HepG2 (cell line): ENCODE data around the gene CISH. TPM values are rescaled to one million over a fixed set of nuclear protein-coding genes. Genes with fewer than 3 reads are reported as not detected.

ENCODE experiments used
- EED ChIP-seq: sonication (generic); formaldehyde crosslinking; IDR thresholded peaks from 2 replicates; pipeline ENCODE4 v1.5.0; 2020; ENCODE audit warnings: mild to moderate bottlenecking, missing genetic modification reagents
- FLYWCH1 ChIP-seq: sonication (generic); formaldehyde crosslinking; IDR thresholded peaks from 2 replicates; pipeline ENCODE4 v1.8.1; 2023; ENCODE audit warnings: mild to moderate bottlenecking, missing genetic modification reagents
- GABPB1 ChIP-seq: IDR thresholded peaks from 2 replicates; pipeline ENCODE4 v1.6.1; 2016; ENCODE audit warnings: mild to moderate bottlenecking, missing genetic modification reagents, moderate library complexity, missing compliant biosample characterization
- HMG20B ChIP-seq: conservative IDR thresholded peaks from 2 replicates; pipeline ENCODE4 v1.6.1; 2016; ENCODE audit warnings: missing genetic modification reagents, missing compliant biosample characterization
- IKZF1 ChIP-seq: fragments of 450-650 bp; IDR thresholded peaks from 2 replicates; pipeline ENCODE4 v1.7.1; 2016
- JUNB ChIP-seq: sonication (generic); formaldehyde crosslinking; IDR thresholded peaks from 2 replicates; pipeline ENCODE4 v1.8.0; 2022; ENCODE audit warnings: missing genetic modification reagents, mild to moderate bottlenecking, borderline replicate concordance
- MEIS2 ChIP-seq: sonication (generic); formaldehyde crosslinking; IDR thresholded peaks from 2 replicates; pipeline ENCODE4 v1.9.0; 2021; ENCODE audit warnings: mild to moderate bottlenecking, missing genetic modification reagents
- MLLT10 ChIP-seq: sonication (generic); formaldehyde crosslinking; IDR thresholded peaks from 2 replicates; pipeline ENCODE4 v1.4.0; 2020; ENCODE audit warnings: missing genetic modification reagents
- MLXIP ChIP-seq: sonication (generic); formaldehyde crosslinking; IDR thresholded peaks from 2 replicates; pipeline ENCODE4 v1.9.0; 2021; ENCODE audit warnings: missing genetic modification reagents, borderline replicate concordance
- NFATC3 ChIP-seq: sonication (generic); formaldehyde crosslinking; IDR thresholded peaks from 2 replicates; pipeline ENCODE4 v1.5.1; 2020; ENCODE audit warnings: mild to moderate bottlenecking, missing genetic modification reagents
- POLR2A ChIP-seq, 2 experiments: IDR thresholded peaks; 2 replicates each; pipeline ENCODE4 v1.6.1; 2011; ENCODE audit warnings: low read depth in 2 of 2, low read length in 2 of 2, mild to moderate bottlenecking in 1 of 2, moderate library complexity in 1 of 2; ENCODE audit not compliant: insufficient read depth in 1 of 2
- PPARG ChIP-seq: conservative IDR thresholded peaks from 2 replicates; pipeline ENCODE4 v1.6.1; 2016; ENCODE audit warnings: missing biosample characterization, missing genetic modification reagents
- RERE ChIP-seq: IDR thresholded peaks from 2 replicates; pipeline ENCODE4 v1.6.1; 2016; ENCODE audit warnings: low read depth, missing genetic modification reagents, missing compliant biosample characterization
- U2AF2 ChIP-seq: fragments of 200-400 bp; formaldehyde crosslinking; IDR thresholded peaks from 2 replicates; pipeline ENCODE4 v1.6.1; 2017; ENCODE audit warnings: low read depth, mild to moderate bottlenecking, low read length
- ZMYM3 ChIP-seq: sonication (generic); formaldehyde crosslinking; IDR thresholded peaks from 2 replicates; pipeline ENCODE4 v1.5.1; 2020; ENCODE audit warnings: mild to moderate bottlenecking, missing genetic modification reagents
- ZNF235 ChIP-seq: sonication (generic); formaldehyde crosslinking; IDR thresholded peaks from 2 replicates; pipeline ENCODE4 v1.8.1; 2023; ENCODE audit warnings: mild to moderate bottlenecking, missing genetic modification reagents, borderline replicate concordance
- ZNF329 ChIP-seq: sonication (generic); formaldehyde crosslinking; IDR thresholded peaks from 2 replicates; pipeline ENCODE4 v1.9.0; 2021; ENCODE audit warnings: low read depth, mild to moderate bottlenecking, missing genetic modification reagents
- ZNF546 ChIP-seq: sonication (generic); formaldehyde crosslinking; conservative IDR thresholded peaks from 2 replicates; pipeline ENCODE4 v1.8.1; 2023; ENCODE audit warnings: mild to moderate bottlenecking, missing genetic modification reagents
- ZNF557 ChIP-seq: sonication (generic); formaldehyde crosslinking; IDR thresholded peaks from 2 replicates; pipeline ENCODE4 v1.4.0; 2020; ENCODE audit warnings: missing genetic modification reagents
- ZNF563 ChIP-seq: sonication (generic); formaldehyde crosslinking; IDR thresholded peaks from 2 replicates; pipeline ENCODE4 v1.8.0; 2022; ENCODE audit warnings: mild to moderate bottlenecking, moderate library complexity, missing genetic modification reagents
- ZNF724P ChIP-seq: sonication (generic); formaldehyde crosslinking; IDR thresholded peaks from 2 replicates; pipeline ENCODE4 v1.8.0; 2022; ENCODE audit warnings: missing genetic modification reagents, borderline replicate concordance
- ZNF788 ChIP-seq: sonication (generic); formaldehyde crosslinking; IDR thresholded peaks from 2 replicates; pipeline ENCODE4 v1.5.0; 2020; ENCODE audit warnings: mild to moderate bottlenecking, missing genetic modification reagents, borderline replicate concordance
- ZSCAN22 ChIP-seq: sonication (generic); formaldehyde crosslinking; IDR thresholded peaks from 2 replicates; pipeline ENCODE4 v1.4.0; 2020; ENCODE audit warnings: mild to moderate bottlenecking, missing genetic modification reagents
- polyA plus RNA-seq, 8 experiments: library from polyadenylated mRNA; depleted of rRNA in 3 of 8; stranded (reverse) in 7 of 8; unstranded in 1 of 8; fragments of >200 nt; fragmentation: Illumina TruSeq in 4 of 8; extraction: Trizol in 4 of 8; gene quantifications; 2 replicates each; pipeline versions ENCODE4 v1.2.1 to v1.2.3, GENCODE V29; 2011 to 2016; ENCODE audit warnings: low read depth in 4 of 8, missing spikeins in 1 of 8, mixed read lengths in 1 of 8; ENCODE audit not compliant: insufficient read depth in 1 of 8
- total RNA-seq, 5 experiments: library from RNA; depleted of rRNA; stranded (reverse); fragments of >200 nt; fragmentation: Illumina TruSeq; extraction: Trizol; gene quantifications; 2 replicates each; pipeline ENCODE4 v1.2.3, GENCODE V29; 2016; ENCODE audit warnings: low read depth in 1 of 5

The CISH gene
- total and polyA plus RNA-seq, 2 of the 13 experiments (the other 11 are each of a cell fraction or from before 2014, with no cell fraction given) = 0.91 to 1.5 TPM

GRCh38 chr3:50588759-50589433 is 22.7 kb downstream of the CISH start (continued):
- TF ChIP-seq MLXIP (CRISPR knock-in tag) (no peak), ZNF546 (CRISPR knock-in tag) (no peak), MLLT10 (CRISPR knock-in tag) (no peak), EED (no peak), ZNF788 (CRISPR knock-in tag) (no peak), GABPB1 (CRISPR knock-in tag) (0 out of 2 replicates have a peak, but pooled peaks have one; percentile 11), ZNF557 (CRISPR knock-in tag) (0 out of 2 replicates have a peak, but pooled peaks have one; percentile 48), ZNF724P (CRISPR knock-in tag) (no peak), ZNF563 (CRISPR knock-in tag) (0 out of 2 replicates have a peak, but pooled peaks have one; percentile 0), PPARG (peak; percentile 57), IKZF1 (no peak), ZNF235 (CRISPR knock-in tag) (no peak), POLR2A (IDR thresholded peaks at IDR 0.05; ENCODE audit: insufficient read depth in 1 of 2, low read depth in 2 of 2, low read length in 2 of 2) (no peak; a peak in 1 of 4 replicates), HMG20B (no peak), ZNF329 (CRISPR knock-in tag) (no peak), FLYWCH1 (CRISPR knock-in tag) (no peak), JUNB (CRISPR knock-in tag) (no peak), U2AF2 (no peak), ZMYM3 (CRISPR knock-in tag) (no peak), NFATC3 (CRISPR knock-in tag) (no peak), ZSCAN22 (CRISPR knock-in tag) (no peak), MEIS2 (CRISPR knock-in tag) (peak; percentile 90), RERE (CRISPR knock-in tag) (peak; percentile 7; the same call in 1 of the 2 replicates)
